Keratinocyte (primary cell): ENCODE results near the gene S100A14. TPM values are rescaled to one million over a fixed set of nuclear protein-coding genes. Genes with fewer than 3 reads are reported as not detected.
A peak's percentile ranks its signal among the peaks of the same experiment; 100 is the strongest.

ENCODE experiments used
- DNase-seq: peaks from one replicate; pipeline ENCODE4 v3.0.0-alpha.2; 2011; ENCODE audit warnings: low read depth, missing footprints, low spot score
- FAIRE-seq: peaks from 2 replicates; lab custom pipeline; 2011; peaks lifted over from hg19 to GRCh38; lab: Jason Lieb, UNC
- H2AFZ ChIP-seq: 2 replicates; pipeline ENCODE4 v1.6.0; 2012; ENCODE audit warnings: low read length, control low read depth, inconsistent platforms; ENCODE audit not compliant: control insufficient read depth
- H3K27ac ChIP-seq: 2 replicates; pipeline ENCODE4 v1.5.1; 2011; ENCODE audit warnings: low read length; ENCODE audit not compliant: control insufficient read depth, insufficient read depth
- H3K27me3 ChIP-seq: 3 replicates; pipeline ENCODE4 v1.6.0; 2011; ENCODE audit warnings: low read length; ENCODE audit not compliant: control insufficient read depth, insufficient read depth; ENCODE audit errors: extremely low read depth
- H3K36me3 ChIP-seq, 2 experiments: 2 replicates in 1 of 2; 3 replicates in 1 of 2; pipeline ENCODE4 v1.5.1; 2011; ENCODE audit warnings: low read length in 2 of 2, mild to moderate bottlenecking in 1 of 2; ENCODE audit not compliant: control insufficient read depth in 2 of 2, insufficient read depth in 2 of 2; ENCODE audit errors: extremely low read depth in 1 of 2
- H3K4me1 ChIP-seq: 3 replicates; pipeline ENCODE4 v1.5.1; 2011; ENCODE audit warnings: low read length; ENCODE audit not compliant: control insufficient read depth, insufficient read depth; ENCODE audit errors: extremely low read depth
- H3K4me2 ChIP-seq: 3 replicates; pipeline ENCODE4 v1.6.0; 2011; ENCODE audit warnings: low read depth, low read length; ENCODE audit not compliant: control insufficient read depth, insufficient read depth; ENCODE audit errors: extremely low read depth
- H3K4me3 ChIP-seq, 3 experiments: fragments of 200-600 bp in 1 of 3; sonication (generic) in 1 of 3; 2 replicates in 2 of 3; 3 replicates in 1 of 3; pipeline ENCODE4 v1.5.1; 2011 to 2016; ENCODE audit warnings: low read length in 3 of 3, mild to moderate bottlenecking in 3 of 3, control low read depth in 2 of 3, inconsistent platforms in 1 of 3, low read depth in 1 of 3, mixed read lengths in 1 of 3, mixed run types in 1 of 3, moderate library complexity in 1 of 3; ENCODE audit not compliant: control insufficient read depth in 2 of 3, insufficient read depth in 2 of 3; ENCODE audit errors: extremely low read depth in 1 of 3
- H3K79me2 ChIP-seq: 2 replicates; pipeline ENCODE4 v1.6.0; 2012; ENCODE audit warnings: low read length; ENCODE audit not compliant: control insufficient read depth, insufficient read depth
- H3K9ac ChIP-seq: 3 replicates; pipeline ENCODE4 v1.6.0; 2011; ENCODE audit warnings: low read length; ENCODE audit not compliant: control insufficient read depth, insufficient read depth; ENCODE audit errors: extremely low read depth
- H3K9me1 ChIP-seq: 3 replicates; pipeline ENCODE4 v1.6.0; 2011; ENCODE audit warnings: low read length; ENCODE audit not compliant: control insufficient read depth, insufficient read depth; ENCODE audit errors: extremely low read depth
- H3K9me3 ChIP-seq: 2 replicates; pipeline ENCODE4 v1.5.1; 2012; ENCODE audit warnings: low read depth, low read length; ENCODE audit not compliant: control insufficient read depth
- H4K20me1 ChIP-seq: 3 replicates; pipeline ENCODE4 v1.6.0; 2011; ENCODE audit warnings: low read length; ENCODE audit not compliant: control insufficient read depth, insufficient read depth; ENCODE audit errors: extremely low read depth
- CTCF ChIP-seq, 3 experiments: IDR thresholded peaks in 1 of 3; conservative IDR thresholded peaks in 1 of 3; optimal IDR thresholded peaks in 1 of 3; 2 replicates in 2 of 3; 3 replicates in 1 of 3; pipeline versions ENCODE3 to v1.5.1; 2011; ENCODE audit warnings: low read length in 3 of 3, mild to moderate bottlenecking in 3 of 3, moderate library complexity in 2 of 3, control low read depth in 1 of 3, inconsistent platforms in 1 of 3; ENCODE audit not compliant: insufficient read depth in 2 of 3; ENCODE audit errors: extremely low read depth in 1 of 3
- EZH2 ChIP-seq: IDR thresholded peaks from one replicate; pipeline ENCODE4 v1.6.1; 2012; ENCODE audit warnings: inconsistent platforms, mild to moderate bottlenecking, low read length, moderate library complexity
- dilution Hi-C: fragments of 300-500 bp; cut with MboI; formaldehyde crosslinking; loops from one replicate; pipeline ENCODE4 v1.7.0; 2020; ENCODE audit warnings: low sequenced_read_pairs; ENCODE audit not compliant: extremely low pct_ligation_motif_present
- polyA plus RNA-seq, 5 experiments: library from polyadenylated mRNA; depleted of rRNA in 3 of 5; stranded (reverse) in 3 of 5; stranded (forward) in 1 of 5; unstranded in 1 of 5; fragments of >200 nt; gene quantifications; 1 replicate in 1 of 5; 2 replicates in 3 of 5; 3 replicates in 1 of 5; pipeline versions ENCODE4 v1.2.1 to v1.2.3, GENCODE V29; 2011 to 2012; ENCODE audit warnings: missing spikeins in 2 of 5, low read depth in 1 of 5, low replicate concordance in 1 of 5

The S100A14 gene
- polyA plus RNA-seq, 1 donor (not counting 4 experiments of a cell fraction or from before 2014, with no cell fraction given), result 1,394 TPM

- H3K4me3 ChIP-seq, result peak overlapping the region; percentile 3 to 70 (median 47)
- peak overlapping the region; percentile 99 for H3K9ac ChIP-seq
- H3K9me1 ChIP-seq, result no peaks in the 10 kb centered on the region
- H3K9me3 ChIP-seq, result no peaks in the 10 kb centered on the region
- FAIRE-seq (peak; percentile 96), DNase-seq (peak; percentile 100)
- dilution Hi-C loops, result no loop called here
- peaks cover 14% of the 10 kb centered on the region for H4K20me1 ChIP-seq
- H3K4me1 ChIP-seq, result peaks cover 41% of the 10 kb centered on the region
- peak overlapping the region; percentile 100 for H3K27ac ChIP-seq
- H2AFZ ChIP-seq, result no peak overlapping the region
- peaks cover 21% of the 10 kb centered on the region for H3K79me2 ChIP-seq
- TF ChIP-seq CTCF (optimal IDR thresholded peaks at IDR 0.05 in 1 of 3, IDR thresholded peaks at IDR 0.05 in 1 of 3, conservative IDR thresholded peaks at IDR 0.05 in 1 of 3; ENCODE audit: extremely low read depth in 1 of 3, insufficient read depth in 2 of 3, low read length in 3 of 3) (no peak), EZH2 (no peak)
- H3K36me3 ChIP-seq, result peaks cover 14 to 16% of the 10 kb centered on the region in 2 experiments
- H3K4me2 ChIP-seq, result peak overlapping the region; percentile 97
- H3K27me3 ChIP-seq, result no peaks in the 10 kb centered on the region
These were observed 48.3 kb downstream of the S100A14 start for GRCh38 chr1:153567621-153568366.

- H3K4me1 ChIP-seq, result peaks cover 30% of the 10 kb centered on the region
- FAIRE-seq, result peak; percentile 86
These were observed 49.4 kb downstream of the S100A14 start for GRCh38 chr1:153566414-153567371.

More at GRCh38 chr1:153566414-153567371, 49.4 kb downstream of the S100A14 start:
- no peak overlapping the region for H2AFZ ChIP-seq
- peak overlapping the region; percentile 100 for H3K27ac ChIP-seq
- dilution Hi-C loops, result no loop called here
- peak overlapping the region; percentile 38 to 86 (median 61) for H3K4me3 ChIP-seq
- peaks cover 21% of the 10 kb centered on the region for H3K79me2 ChIP-seq
- peaks cover 21% of the 10 kb centered on the region for H4K20me1 ChIP-seq
- no peak for TF ChIP-seq CTCF (optimal IDR thresholded peaks at IDR 0.05 in 1 of 3, IDR thresholded peaks at IDR 0.05 in 1 of 3, conservative IDR thresholded peaks at IDR 0.05 in 1 of 3; ENCODE audit: extremely low read depth in 1 of 3, insufficient read depth in 2 of 3, low read length in 3 of 3)
- no peak for TF ChIP-seq EZH2
- peaks cover 14 to 21% of the 10 kb centered on the region in 2 experiments for H3K36me3 ChIP-seq
- H3K4me2 ChIP-seq, result peak overlapping the region; percentile 97
- no peaks in the 10 kb centered on the region for H3K9me1 ChIP-seq
- H3K9me3 ChIP-seq, result no peaks in the 10 kb centered on the region
- H3K27me3 ChIP-seq, result no peaks in the 10 kb centered on the region
- H3K9ac ChIP-seq, result peak overlapping the region; percentile 99
- peak; percentile 99 for DNase-seq
